ENCODE results near the gene CRIP1.

GRCh38 chr14:105445901-105446845, 40.5 kb upstream of the CRIP1 start:
- TF ChIP-seq POLR2A (IDR thresholded peaks at IDR 0.05) (no peak), CTCF (IDR thresholded peaks at IDR 0.05) (no peak), POLR2AphosphoS5 (IDR thresholded peaks at IDR 0.05) (no peak)

All from suprapubic skin (tissue), 4 donors.